Measurements from ENCODE around the gene MASTL.

GRCh38 chr10:27207350-27207749 lies 52.2 kb downstream of the MASTL start:
- no peak for TF ChIP-seq SMC3 (IDR thresholded peaks at IDR 0.05; ENCODE audit: low read depth, low read length)
- TF ChIP-seq MXI1 (IDR thresholded peaks at IDR 0.05; ENCODE audit: low read depth, low read length) = no peak
- TF ChIP-seq CTCF (IDR thresholded peaks at IDR 0.05) = no peak
- no peak for TF ChIP-seq REST (IDR thresholded peaks at IDR 0.05; ENCODE audit: low read depth, low read length)
- no peak for TF ChIP-seq MAX (IDR thresholded peaks at IDR 0.05; ENCODE audit: low read depth)

Data from SK-N-SH (cell line).